Measurements from ENCODE around the gene CRACR2A. TPM values are rescaled to one million over a fixed set of nuclear protein-coding genes. Genes with fewer than 3 reads are reported as not detected.

CRACR2A gene, protein sequence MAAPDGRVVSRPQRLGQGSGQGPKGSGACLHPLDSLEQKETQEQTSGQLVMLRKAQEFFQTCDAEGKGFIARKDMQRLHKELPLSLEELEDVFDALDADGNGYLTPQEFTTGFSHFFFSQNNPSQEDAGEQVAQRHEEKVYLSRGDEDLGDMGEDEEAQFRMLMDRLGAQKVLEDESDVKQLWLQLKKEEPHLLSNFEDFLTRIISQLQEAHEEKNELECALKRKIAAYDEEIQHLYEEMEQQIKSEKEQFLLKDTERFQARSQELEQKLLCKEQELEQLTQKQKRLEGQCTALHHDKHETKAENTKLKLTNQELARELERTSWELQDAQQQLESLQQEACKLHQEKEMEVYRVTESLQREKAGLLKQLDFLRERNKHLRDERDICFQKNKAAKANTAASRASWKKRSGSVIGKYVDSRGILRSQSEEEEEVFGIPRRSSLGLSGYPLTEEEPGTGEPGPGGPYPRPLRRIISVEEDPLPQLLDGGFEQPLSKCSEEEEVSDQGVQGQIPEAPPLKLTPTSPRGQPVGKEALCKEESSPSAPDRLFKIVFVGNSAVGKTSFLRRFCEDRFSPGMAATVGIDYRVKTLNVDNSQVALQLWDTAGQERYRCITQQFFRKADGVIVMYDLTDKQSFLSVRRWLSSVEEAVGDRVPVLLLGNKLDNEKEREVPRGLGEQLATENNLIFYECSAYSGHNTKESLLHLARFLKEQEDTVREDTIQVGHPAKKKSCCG
- total RNA-seq (2022; extraction: Qiagen RNA extraction; ENCODE audit: low read depth) = 1.0 to 1.9 TPM (median 1.8 TPM) in 5 replicates

DNA sequence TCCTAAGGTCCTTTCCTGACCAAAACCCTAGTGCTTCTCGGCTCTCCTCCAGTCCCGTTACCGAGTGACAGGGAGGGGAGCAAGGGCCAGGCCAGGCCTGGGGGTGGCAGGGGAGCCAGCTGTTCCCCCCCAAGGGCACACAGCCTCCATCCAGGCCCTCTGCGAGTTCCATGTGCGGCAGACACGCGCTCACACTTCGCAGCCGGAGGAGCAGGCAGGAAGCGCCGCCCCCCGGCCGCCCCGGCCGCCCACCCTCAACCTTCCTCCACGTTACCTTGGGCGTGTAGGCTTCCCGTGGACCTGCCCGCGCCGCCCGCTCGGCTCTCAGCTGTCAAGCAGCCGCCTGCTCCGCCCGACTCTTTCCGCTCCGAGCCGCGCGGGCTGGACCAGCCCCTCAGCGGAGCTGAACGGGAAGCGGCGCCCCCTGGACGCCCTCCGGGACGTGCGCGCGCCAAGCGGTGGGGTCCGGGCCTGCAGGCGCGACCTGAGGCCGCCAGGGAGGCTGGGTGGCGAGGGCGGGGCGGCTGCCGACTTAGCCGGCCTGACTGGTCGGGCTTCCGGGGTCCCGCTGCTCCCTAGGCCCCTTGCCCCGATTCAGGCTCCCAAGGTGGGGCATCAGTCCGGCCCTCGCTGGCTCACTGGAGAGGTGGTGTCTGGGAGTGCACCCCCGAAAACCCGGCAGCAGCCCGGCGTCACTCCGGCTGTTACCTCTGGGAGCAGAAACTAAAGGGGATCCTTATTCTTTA, at the start of gene CRACR2A:
Gene CRACR2A, minus strand, starts transcription at position 369 of the 746 bp plus-strand sequence. CDS start 56,110 bp downstream, outside the sequence.

Other genes starting within 250 kb of the CRACR2A start
- 0.89 to 2.5 TPM (median 1.8 TPM) in 5 replicates for gene PARP11, start 120.3 kb upstream of the CRACR2A start, total RNA-seq (2022; extraction: Qiagen RNA extraction; ENCODE audit: low read depth)

Measured in A549 treated with RU486 at 1 μM for 4 hours (cell line).